ENCODE measurements around the gene SLCO2A1. TPM values are rescaled to one million over a fixed set of nuclear protein-coding genes. Genes with fewer than 3 reads are reported as not detected.

SLCO2A1 gene
- total RNA-seq, 2 donors from 2014 or later: 0.10 TPM; not detected in 1

- H3K4me1 Mint-ChIP-seq (ENCODE audit: low read depth): peaks cover 19% of the 10 kb centered on the region
- H3K36me3 Mint-ChIP-seq (ENCODE audit: insufficient read depth in 2 of 2): peaks cover 5 to 11% of the 10 kb centered on the region in 2 donors
- H3K27me3 Mint-ChIP-seq (ENCODE audit: low read depth): peaks cover 27% of the 10 kb centered on the region
- H3K9me3 Mint-ChIP-seq: peaks cover 3 to 6% of the 10 kb centered on the region in 2 donors
- peak overlapping the region; percentile 5 to 7 for H3K4me3 Mint-ChIP-seq
- DNase-seq (peak; percentile 24 to 30), ATAC-seq (replicated peaks in 1 of 2) (peak; percentile 72 to 80)
- no peak overlapping the region for H3K27ac Mint-ChIP-seq
Measured at GRCh38 chr3:133881939-133882825, 147.5 kb downstream of the SLCO2A1 start.

GRCh38 chr3:133881492-133881891 lies 148.2 kb downstream of the SLCO2A1 start:
- Mint-ChIP-seq H3K4me3 (no peak overlapping the region), H3K36me3 (ENCODE audit: insufficient read depth in 2 of 2) (peaks cover 8 to 15% of the 10 kb centered on the region in 2 donors), H3K9me3 (peaks cover 3 to 10% of the 10 kb centered on the region in 2 donors), H3K27ac (no peak overlapping the region), H3K27me3 (ENCODE audit: low read depth) (peaks cover 27% of the 10 kb centered on the region), H3K4me1 (ENCODE audit: low read depth) (peaks cover 19% of the 10 kb centered on the region)
- DNase-seq: no peak
- ATAC-seq (replicated peaks in 1 of 2): peak; percentile 18 to 28

- DNase-seq (no peak), ATAC-seq (replicated peaks in 1 of 2) (no peak)
- no peak overlapping the region for H3K27ac Mint-ChIP-seq
- H3K27me3 Mint-ChIP-seq (ENCODE audit: low read depth): peaks cover 26% of the 10 kb centered on the region
- peaks cover 19% of the 10 kb centered on the region for H3K4me1 Mint-ChIP-seq (ENCODE audit: low read depth)
- H3K36me3 Mint-ChIP-seq (ENCODE audit: insufficient read depth in 2 of 2): peaks cover 8 to 15% of the 10 kb centered on the region in 2 donors
- no peak overlapping the region for H3K4me3 Mint-ChIP-seq
- H3K9me3 Mint-ChIP-seq: peaks cover 3 to 10% of the 10 kb centered on the region in 2 donors
Measured at GRCh38 chr3:133880886-133881455, 148.8 kb downstream of the SLCO2A1 start.

GRCh38 chr3:133880287-133880686 lies 149.4 kb downstream of the SLCO2A1 start:
- H3K4me1 Mint-ChIP-seq (ENCODE audit: low read depth): peaks cover 19% of the 10 kb centered on the region
- H3K36me3 Mint-ChIP-seq (ENCODE audit: insufficient read depth in 2 of 2): peaks cover 8 to 15% of the 10 kb centered on the region in 2 donors
- H3K4me3 Mint-ChIP-seq: no peak overlapping the region
- ATAC-seq (replicated peaks in 1 of 2): peak; percentile 78 to 90
- peaks cover 3 to 10% of the 10 kb centered on the region in 2 donors for H3K9me3 Mint-ChIP-seq
- DNase-seq: peak; percentile 48 to 52
- no peak overlapping the region for H3K27ac Mint-ChIP-seq
- H3K27me3 Mint-ChIP-seq (ENCODE audit: low read depth): peaks cover 30% of the 10 kb centered on the region

GRCh38 chr3:133878518-133878917 lies 151.2 kb downstream of the SLCO2A1 start:
- DNase-seq (no peak), ATAC-seq (replicated peaks in 1 of 2) (no peak)
- no peak overlapping the region for H3K27ac Mint-ChIP-seq
- peaks cover 8 to 15% of the 10 kb centered on the region in 2 donors for H3K36me3 Mint-ChIP-seq (ENCODE audit: insufficient read depth in 2 of 2)
- H3K4me1 Mint-ChIP-seq (ENCODE audit: low read depth): peaks cover 23% of the 10 kb centered on the region
- H3K4me3 Mint-ChIP-seq: no peak overlapping the region
- peaks cover 3 to 10% of the 10 kb centered on the region in 2 donors for H3K9me3 Mint-ChIP-seq
- H3K27me3 Mint-ChIP-seq (ENCODE audit: low read depth): peaks cover 31% of the 10 kb centered on the region

Other genes starting within 250 kb of the SLCO2A1 start
- 100 to 1,000 TPM in 1 of 2 donors, 10 to 100 TPM in 1; 83.2 to 100 TPM for gene SRPRB, start 224.1 kb downstream of the SLCO2A1 start, total RNA-seq
- 1 to 10 TPM; 2.6 to 7.2 TPM for gene RAB6B, start 134.0 kb downstream of the SLCO2A1 start, total RNA-seq
- gene RYK, start 220.9 kb upstream of the SLCO2A1 start, total RNA-seq: 10 to 100 TPM; 18.1 to 23.5 TPM

Data from activated T-cell treated with anti-CD3 and anti-CD28 coated beads, Interleukin-2, amount 50 U/mL, for 72 hours (primary cell).